MM.1S (cell line): ENCODE measurements around the gene TUBA8.
"Not testable (repeated sequence)": the region's sequence is repeated elsewhere in the genome, so short reads cannot be mapped to it uniquely, and the experiment has no call there.

Experiments
- DNase-seq: peaks from one replicate; pipeline ENCODE4 v3.0.0-alpha.2; 2015
- H2AFZ ChIP-seq: fragments of 300-600 bp; sonication (generic); 2 replicates; pipeline ENCODE4 v1.6.0; 2016; ENCODE audit warnings: antibody characterized with exemption, low read length
- H3F3A ChIP-seq: fragments of 300-600 bp; sonication (generic); 2 replicates; pipeline ENCODE4 v1.6.1; 2016; ENCODE audit warnings: mild to moderate bottlenecking, antibody characterized with exemption, low read length, moderate library complexity, mixed read lengths; ENCODE audit not compliant: insufficient read depth
- H3K27ac ChIP-seq: fragments of 300-600 bp; sonication (generic); 2 replicates; pipeline ENCODE4 v1.5.1; 2016; ENCODE audit warnings: mild to moderate bottlenecking, low read length
- H3K27me3 ChIP-seq: fragments of 300-600 bp; sonication (generic); replicated peaks from 2 replicates; pipeline ENCODE4 v1.6.0; 2016; ENCODE audit warnings: low read length; ENCODE audit not compliant: insufficient read depth
- H3K36me3 ChIP-seq: fragments of 300-600 bp; sonication (generic); replicated peaks from 2 replicates; pipeline ENCODE4 v1.6.1; 2016; ENCODE audit warnings: mild to moderate bottlenecking, low read length, mixed read lengths; ENCODE audit not compliant: insufficient read depth
- H3K4me1 ChIP-seq: fragments of 300-600 bp; sonication (generic); 2 replicates; pipeline ENCODE4 v1.6.1; 2016; ENCODE audit warnings: low read length, mixed read lengths
- H3K4me2 ChIP-seq: fragments of 300-600 bp; sonication (generic); 2 replicates; pipeline ENCODE4 v1.6.0; 2016; ENCODE audit warnings: low read depth, low read length
- H3K4me3 ChIP-seq: fragments of 300-600 bp; sonication (generic); 2 replicates; pipeline ENCODE4 v1.5.1; 2016; ENCODE audit warnings: low read length, mixed read lengths
- H3K79me2 ChIP-seq: fragments of 300-600 bp; sonication (generic); 2 replicates; pipeline ENCODE4 v1.6.1; 2016; ENCODE audit warnings: mixed run types, low read length, mixed read lengths
- H3K9ac ChIP-seq: fragments of 300-600 bp; sonication (generic); 2 replicates; pipeline ENCODE4 v1.6.1; 2016; ENCODE audit warnings: low read length, mixed read lengths
- H3K9me2 ChIP-seq: fragments of 300-600 bp; sonication (generic); replicated peaks from 2 replicates; pipeline ENCODE4 v1.6.1; 2016; ENCODE audit warnings: mild to moderate bottlenecking, low read length, mixed read lengths; ENCODE audit not compliant: insufficient read depth
- H3K9me3 ChIP-seq: fragments of 300-600 bp; sonication (generic); replicated peaks from 2 replicates; pipeline ENCODE4 v1.6.1; 2016; ENCODE audit warnings: mild to moderate bottlenecking, low read length, mixed read lengths; ENCODE audit not compliant: insufficient read depth
- H4K20me1 ChIP-seq: fragments of 300-600 bp; sonication (generic); 2 replicates; pipeline ENCODE4 v1.6.1; 2016; ENCODE audit warnings: mild to moderate bottlenecking, low read length, moderate library complexity, mixed read lengths; ENCODE audit not compliant: insufficient read depth
- EZH2 ChIP-seq: fragments of 300-600 bp; sonication (generic); optimal IDR thresholded peaks from 2 replicates; pipeline ENCODE3; 2017; ENCODE audit warnings: low read depth, mild to moderate bottlenecking, antibody characterized with exemption, low read length, mixed read lengths
- EZH2phosphoT487 ChIP-seq: fragments of 300-600 bp; sonication (generic); IDR thresholded peaks from 2 replicates; pipeline ENCODE4 v1.6.1; 2018; ENCODE audit warnings: antibody characterized with exemption, low read length
- TF ChIP-seq, protein P1 (sequence below): fragments of 300-600 bp; sonication (generic); IDR thresholded peaks from 2 replicates; pipeline ENCODE4 v1.5.1; 2016; ENCODE audit warnings: antibody characterized with exemption, low read length, mixed read lengths

TUBA8 gene

GRCh38 chr22:18157714-18158028, 47.1 kb downstream of the TUBA8 start:
- TF ChIP-seq EZH2 (no peak), EZH2phosphoT487 (no peak)
- TF ChIP-seq, protein P1, sequence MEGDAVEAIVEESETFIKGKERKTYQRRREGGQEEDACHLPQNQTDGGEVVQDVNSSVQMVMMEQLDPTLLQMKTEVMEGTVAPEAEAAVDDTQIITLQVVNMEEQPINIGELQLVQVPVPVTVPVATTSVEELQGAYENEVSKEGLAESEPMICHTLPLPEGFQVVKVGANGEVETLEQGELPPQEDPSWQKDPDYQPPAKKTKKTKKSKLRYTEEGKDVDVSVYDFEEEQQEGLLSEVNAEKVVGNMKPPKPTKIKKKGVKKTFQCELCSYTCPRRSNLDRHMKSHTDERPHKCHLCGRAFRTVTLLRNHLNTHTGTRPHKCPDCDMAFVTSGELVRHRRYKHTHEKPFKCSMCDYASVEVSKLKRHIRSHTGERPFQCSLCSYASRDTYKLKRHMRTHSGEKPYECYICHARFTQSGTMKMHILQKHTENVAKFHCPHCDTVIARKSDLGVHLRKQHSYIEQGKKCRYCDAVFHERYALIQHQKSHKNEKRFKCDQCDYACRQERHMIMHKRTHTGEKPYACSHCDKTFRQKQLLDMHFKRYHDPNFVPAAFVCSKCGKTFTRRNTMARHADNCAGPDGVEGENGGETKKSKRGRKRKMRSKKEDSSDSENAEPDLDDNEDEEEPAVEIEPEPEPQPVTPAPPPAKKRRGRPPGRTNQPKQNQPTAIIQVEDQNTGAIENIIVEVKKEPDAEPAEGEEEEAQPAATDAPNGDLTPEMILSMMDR, result no peak
- no peaks in the 10 kb centered on the region for H4K20me1 ChIP-seq
- no peaks in the 10 kb centered on the region for H3K79me2 ChIP-seq
- no peak overlapping the region for H3K4me2 ChIP-seq
- H3K27me3 ChIP-seq, result no peaks in the 10 kb centered on the region
- no peak overlapping the region for H3K9ac ChIP-seq
- H3F3A ChIP-seq, result no peaks in the 10 kb centered on the region
- H2AFZ ChIP-seq, result no peak overlapping the region
- H3K4me3 ChIP-seq, result no peak overlapping the region
- H3K4me1 ChIP-seq, result no peaks in the 10 kb centered on the region
- DNase-seq, result no peak
- H3K9me2 ChIP-seq, result no peaks in the 10 kb centered on the region
- H3K27ac ChIP-seq, result no peak overlapping the region
- no peaks in the 10 kb centered on the region for H3K36me3 ChIP-seq
- no peaks in the 10 kb centered on the region for H3K9me3 ChIP-seq

GRCh38 chr22:18160641-18161040, 50.0 kb downstream of the TUBA8 start:
- H3F3A ChIP-seq, H3K27ac ChIP-seq, H3K9me3 ChIP-seq, H3K4me3 ChIP-seq, H3K79me2 ChIP-seq, H3K4me1 ChIP-seq, H3K9me2 ChIP-seq, H3K9ac ChIP-seq, H3K36me3 ChIP-seq, H2AFZ ChIP-seq, DNase-seq, H3K27me3 ChIP-seq, H4K20me1 ChIP-seq, H3K4me2 ChIP-seq: not testable (repeated sequence)

DNA sequence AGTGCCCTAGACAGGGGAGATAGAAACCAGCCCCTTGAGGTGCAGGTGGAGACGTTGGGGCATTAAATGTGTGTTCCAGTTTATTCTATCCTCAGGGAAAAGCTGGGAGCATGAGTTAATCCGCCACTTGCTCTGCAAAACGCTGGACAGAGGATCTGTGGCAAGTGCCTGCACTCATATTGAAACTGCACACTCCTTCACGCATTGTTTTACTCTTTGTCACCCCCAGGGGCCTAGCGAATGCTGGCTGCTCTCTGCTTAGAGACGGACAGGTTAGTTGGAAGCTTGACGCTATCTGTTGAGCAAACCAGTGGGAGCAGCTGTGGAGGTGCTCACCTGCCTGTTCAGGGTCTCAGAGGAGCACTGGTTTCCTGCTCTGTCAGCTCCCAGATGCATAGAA, 53.2 kb downstream of the TUBA8 start:
- H3K9me3 ChIP-seq, H3K36me3 ChIP-seq, H3K9ac ChIP-seq, H3F3A ChIP-seq, H3K27ac ChIP-seq, DNase-seq, H3K27me3 ChIP-seq, H3K79me2 ChIP-seq, H3K4me3 ChIP-seq, H3K9me2 ChIP-seq, H3K4me1 ChIP-seq, H3K4me2 ChIP-seq, H4K20me1 ChIP-seq, H2AFZ ChIP-seq: not testable (repeated sequence)

GRCh38 chr22:18164584-18164983, 54.0 kb downstream of the TUBA8 start:
- H2AFZ ChIP-seq, H3K79me2 ChIP-seq, H3K4me3 ChIP-seq, H3K9ac ChIP-seq, DNase-seq, H3K27ac ChIP-seq, H3F3A ChIP-seq, H3K9me2 ChIP-seq, H3K4me2 ChIP-seq, H3K27me3 ChIP-seq, H3K36me3 ChIP-seq, H4K20me1 ChIP-seq, H3K9me3 ChIP-seq, H3K4me1 ChIP-seq: not testable (repeated sequence)

DNA sequence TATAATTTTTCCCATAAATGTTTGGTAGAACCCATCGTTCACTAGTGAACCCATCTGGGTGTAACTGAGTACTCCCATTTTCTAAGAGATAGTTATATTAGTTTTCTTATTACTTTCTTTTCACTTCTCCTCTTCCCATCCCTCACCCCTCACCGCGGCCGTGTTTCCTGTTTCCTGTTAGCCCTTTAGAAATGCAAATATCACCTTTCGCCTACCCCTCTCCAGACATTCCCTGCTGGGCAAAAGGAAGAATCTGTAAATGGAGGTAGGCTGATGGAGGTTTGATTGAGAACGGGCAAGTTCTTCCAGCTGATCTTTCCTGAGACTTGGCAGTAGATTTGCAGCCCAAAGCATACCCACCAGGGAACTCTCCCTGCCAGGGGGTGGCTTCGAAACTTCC, 54.7 kb downstream of the TUBA8 start:
- H3K4me3 ChIP-seq, H4K20me1 ChIP-seq, H3K9me2 ChIP-seq, H3K27me3 ChIP-seq, H3F3A ChIP-seq, H3K9me3 ChIP-seq, H3K79me2 ChIP-seq, H3K4me1 ChIP-seq, H3K9ac ChIP-seq, H3K4me2 ChIP-seq, H2AFZ ChIP-seq, H3K36me3 ChIP-seq, H3K27ac ChIP-seq, DNase-seq: not testable (repeated sequence)

DNA sequence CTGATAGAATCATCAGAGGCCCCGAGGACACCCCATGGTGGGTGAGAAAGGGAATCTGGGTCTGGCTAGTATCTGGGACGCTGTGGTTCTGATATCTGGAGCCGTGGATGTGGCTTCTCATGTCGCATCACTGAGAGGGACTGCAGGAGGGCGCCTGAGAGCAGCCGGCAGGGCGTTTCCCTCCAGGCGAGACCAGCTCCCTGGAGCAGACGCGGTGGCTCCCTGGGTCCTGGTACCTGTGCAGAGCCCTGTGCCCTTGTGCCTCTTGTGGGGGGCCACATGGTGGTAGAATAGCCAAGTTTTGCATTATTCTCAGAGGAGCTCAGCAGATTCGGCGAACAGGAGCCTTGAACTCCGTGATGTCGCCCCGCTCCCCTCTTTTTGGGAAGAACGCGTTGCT, 59.7 kb downstream of the TUBA8 start:
- not testable (repeated sequence) for H3K27ac ChIP-seq, H3F3A ChIP-seq, H3K36me3 ChIP-seq, H3K9me2 ChIP-seq, H3K4me1 ChIP-seq, H3K27me3 ChIP-seq, H3K9me3 ChIP-seq, H2AFZ ChIP-seq, DNase-seq, H3K4me3 ChIP-seq, H3K4me2 ChIP-seq, H3K9ac ChIP-seq, H3K79me2 ChIP-seq, H4K20me1 ChIP-seq

DNA sequence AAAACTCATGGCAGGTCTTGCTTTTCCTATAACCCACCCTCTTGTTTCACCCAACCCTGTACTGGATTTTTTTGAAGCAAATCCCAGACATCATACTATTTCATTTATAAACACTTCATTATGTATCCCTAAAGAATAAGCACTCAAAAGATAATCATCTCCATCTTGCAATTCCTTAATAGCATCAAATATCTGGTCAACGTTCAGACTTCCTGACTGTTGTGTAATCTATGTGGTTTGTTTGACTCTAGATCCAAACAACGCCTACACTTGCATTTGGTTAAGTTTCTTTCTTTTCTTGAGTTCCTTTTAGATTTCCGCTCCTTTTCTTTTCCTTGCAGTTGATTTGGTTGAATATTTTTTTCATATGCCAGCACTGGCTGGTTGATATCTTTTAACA, 61.6 kb downstream of the TUBA8 start:
- not testable (repeated sequence) for H4K20me1 ChIP-seq, H2AFZ ChIP-seq, H3K79me2 ChIP-seq, H3K36me3 ChIP-seq, H3K4me1 ChIP-seq, H3K27me3 ChIP-seq, H3K9ac ChIP-seq, H3K9me2 ChIP-seq, H3K9me3 ChIP-seq, H3F3A ChIP-seq, H3K4me3 ChIP-seq, H3K27ac ChIP-seq, H3K4me2 ChIP-seq, DNase-seq
